HepG2 (cell line): ENCODE measurements around the gene HS3ST3A1. TPM values are rescaled to one million over a fixed set of nuclear protein-coding genes. Genes with fewer than 3 reads are reported as not detected.

Experiments
- ATAC-seq: fragments of 200-7000 bp; cut with Tn5 transposase; 3 replicates; pipeline ENCODE4 v1.9.1; 2020; ENCODE audit warnings: mild to moderate bottlenecking, moderate library complexity
- BruUV-seq: library from RNA; stranded (reverse); fragments of 400-500 nt; replicated peaks from 2 replicates; lab custom pipeline; 2021; lab: Mats Ljungman, UMichigan
- CTCF ChIA-PET: fragments of 300-600 bp; formaldehyde crosslinking; extraction: SDS; loops from one replicate; lab custom pipeline; 2021; ENCODE audit warnings: low total read pairs, inconsistent platforms, low intra/inter-chr PET ratio; lab: Yijun Ruan, JAX
- POLR2A ChIA-PET: fragments of 350-600 bp; sonication (Branson Sonifier 250); formaldehyde crosslinking; loops from one replicate; lab custom pipeline; 2020; ENCODE audit warnings: antibody characterized with exemption, inconsistent platforms; lab: Yijun Ruan, JAX
- DNase-seq: peaks from one replicate; pipeline ENCODE4 v3.0.0-alpha.2; 2015; ENCODE audit warnings: low spot score
- FAIRE-seq: peaks from 3 replicates; lab custom pipeline; 2011; peaks lifted over from hg19 to GRCh38; lab: Jason Lieb, UNC
- H2AFZ ChIP-seq: one replicate; pipeline ENCODE4 v1.6.1; 2011; ENCODE audit warnings: low read length, inconsistent platforms
- H3K27ac ChIP-seq: fragments of 300-600 bp; 3 replicates; pipeline ENCODE4 v1.8.0; 2011; ENCODE audit warnings: mixed run types, mild to moderate bottlenecking, mixed read lengths, low read length, inconsistent platforms; ENCODE audit not compliant: insufficient read depth; ENCODE audit errors: extremely low read length
- H3K27me3 ChIP-seq, 2 experiments: fragments of 200-600 bp in 1 of 2; 2 replicates in 1 of 2; 3 replicates in 1 of 2; pipeline versions ENCODE4 v1.6.0 to v1.8.0; 2011; ENCODE audit warnings: low read length in 2 of 2, mild to moderate bottlenecking in 2 of 2, moderate library complexity in 2 of 2, inconsistent platforms in 1 of 2; ENCODE audit not compliant: insufficient read depth in 2 of 2, control insufficient read depth in 1 of 2
- H3K36me3 ChIP-seq, 2 experiments: fragments of 200-600 bp in 1 of 2; replicated peaks in 1 of 2; 2 replicates in 1 of 2; 3 replicates in 1 of 2; pipeline versions ENCODE4 v1.5.1 to v1.8.0; 2011; ENCODE audit warnings: low read length in 2 of 2, inconsistent platforms in 1 of 2; ENCODE audit not compliant: insufficient read depth in 2 of 2, control insufficient read depth in 1 of 2
- H3K4me1 ChIP-seq: 2 replicates; pipeline ENCODE4 v1.5.1; 2012; ENCODE audit warnings: low read length, inconsistent platforms; ENCODE audit not compliant: insufficient read depth
- H3K4me2 ChIP-seq: 2 replicates; pipeline ENCODE4 v1.6.0; 2011; ENCODE audit warnings: low read depth, low read length, inconsistent platforms
- H3K4me3 ChIP-seq, 3 experiments: fragments of 200-600 bp in 1 of 3; sonication (generic), shearing (Covaris generic) in 1 of 3; replicated peaks in 1 of 3; 2 replicates each; pipeline ENCODE4 v1.5.1; 2011 to 2016; ENCODE audit warnings: low read length in 3 of 3, inconsistent platforms in 2 of 3, low read depth in 2 of 3, mild to moderate bottlenecking in 2 of 3, control low read depth in 1 of 3, mixed read lengths in 1 of 3; ENCODE audit not compliant: insufficient read depth in 1 of 3
- H3K79me2 ChIP-seq: one replicate; pipeline ENCODE4 v1.6.1; 2011; ENCODE audit warnings: low read length, inconsistent platforms; ENCODE audit not compliant: insufficient read depth
- H3K9ac ChIP-seq: 2 replicates; pipeline ENCODE4 v1.6.0; 2011; ENCODE audit warnings: mild to moderate bottlenecking, low read depth, low read length, inconsistent platforms; ENCODE audit not compliant: insufficient read depth
- H3K9me3 ChIP-seq: 2 replicates; pipeline ENCODE4 v1.5.1; 2012; ENCODE audit warnings: mild to moderate bottlenecking, low read length
- H4K20me1 ChIP-seq: 2 replicates; pipeline ENCODE4 v1.6.0; 2011; ENCODE audit warnings: inconsistent platforms, mild to moderate bottlenecking, low read length, moderate library complexity; ENCODE audit not compliant: insufficient read depth
- ATAD3A ChIP-seq: sonication (generic); formaldehyde crosslinking; IDR thresholded peaks from 2 replicates; pipeline ENCODE4 v1.4.0; 2020; ENCODE audit warnings: missing genetic modification reagents
- ETV6 ChIP-seq: sonication (generic); formaldehyde crosslinking; conservative IDR thresholded peaks from 2 replicates; pipeline ENCODE4 v1.4.0; 2020; ENCODE audit warnings: missing genetic modification reagents
- ISX ChIP-seq: sonication (generic); formaldehyde crosslinking; conservative IDR thresholded peaks from 2 replicates; pipeline ENCODE4 v1.5.0; 2020; ENCODE audit warnings: missing genetic modification reagents
- KDM2A ChIP-seq: sonication (generic); formaldehyde crosslinking; IDR thresholded peaks from 2 replicates; pipeline ENCODE4 v1.4.0; 2020; ENCODE audit warnings: low read depth, missing genetic modification reagents, borderline replicate concordance
- NFE2L2 ChIP-seq: fragments of 150-350 bp; IDR thresholded peaks from 2 replicates; pipeline ENCODE4 v1.6.1; 2014; ENCODE audit warnings: low read length
- NRL ChIP-seq: sonication (generic); formaldehyde crosslinking; IDR thresholded peaks from 2 replicates; pipeline ENCODE4 v1.5.0; 2020; ENCODE audit warnings: missing genetic modification reagents, mild to moderate bottlenecking, moderate library complexity, borderline replicate concordance
- SATB2 ChIP-seq: sonication (generic); formaldehyde crosslinking; IDR thresholded peaks from 2 replicates; pipeline ENCODE4 v1.5.0; 2020; ENCODE audit warnings: missing genetic modification reagents
- SOX13 ChIP-seq, 3 experiments: fragments of 450-650 bp in 1 of 3; sonication (generic) in 1 of 3; formaldehyde crosslinking in 1 of 3; IDR thresholded peaks in 2 of 3; conservative IDR thresholded peaks in 1 of 3; 2 replicates each; pipeline versions ENCODE4 v1.5.0 to v1.6.1; 2016 to 2020; ENCODE audit warnings: antibody characterized with exemption in 1 of 3, mild to moderate bottlenecking in 1 of 3, missing compliant biosample characterization in 1 of 3, missing genetic modification reagents in 1 of 3, moderate library complexity in 1 of 3
- TMF1 ChIP-seq: sonication (generic); formaldehyde crosslinking; IDR thresholded peaks from 2 replicates; pipeline ENCODE4 v1.8.1; 2022; ENCODE audit warnings: low read depth, missing genetic modification reagents
- YEATS2 ChIP-seq: sonication (generic); formaldehyde crosslinking; IDR thresholded peaks from 2 replicates; pipeline ENCODE4 v1.4.0; 2020; ENCODE audit warnings: missing genetic modification reagents, borderline replicate concordance
- ZNF354B ChIP-seq: sonication (generic); formaldehyde crosslinking; IDR thresholded peaks from 2 replicates; pipeline ENCODE4 v1.8.0; 2022; ENCODE audit warnings: mild to moderate bottlenecking, missing genetic modification reagents
- ZNF446 ChIP-seq: sonication (generic); formaldehyde crosslinking; IDR thresholded peaks from 2 replicates; pipeline ENCODE4 v1.5.0; 2020; ENCODE audit warnings: mild to moderate bottlenecking, missing genetic modification reagents
- ZNF660 ChIP-seq: sonication (generic); formaldehyde crosslinking; IDR thresholded peaks from 2 replicates; pipeline ENCODE4 v1.5.1; 2020; ENCODE audit warnings: mild to moderate bottlenecking, low read depth, missing genetic modification reagents, borderline replicate concordance
- WGBS: methylation state at CpG from one replicate; pipeline ENCODE4 v1.1.6; 2017; ENCODE audit warnings: low lambda C conversion rate; 5-methylcytosine and 5-hydroxymethylcytosine counted together
- in situ Hi-C: cut with HindIII; loops from 2 replicates; pipeline ENCODE4 v1.10.0; 2017; ENCODE audit warnings: low pct_unique_long_range_greater_than_20kb; ENCODE audit not compliant: extremely low pct_ligation_motif_present
- intact Hi-C: fragments of 100-400 bp; cut with micrococcal nuclease; formaldehyde crosslinking; loops from one replicate; pipeline ENCODE4 v1.10.0; 2022; ENCODE audit not compliant: unreplicated experiment
- polyA plus RNA-seq, 8 experiments: library from polyadenylated mRNA; depleted of rRNA in 3 of 8; stranded (reverse) in 7 of 8; unstranded in 1 of 8; fragments of >200 nt; fragmentation: Illumina TruSeq in 4 of 8; extraction: Trizol in 4 of 8; gene quantifications; 2 replicates each; pipeline versions ENCODE4 v1.2.1 to v1.2.3, GENCODE V29; 2011 to 2016; ENCODE audit warnings: low read depth in 4 of 8, missing spikeins in 1 of 8, mixed read lengths in 1 of 8; ENCODE audit not compliant: insufficient read depth in 1 of 8
- total RNA-seq, 5 experiments: library from RNA; depleted of rRNA; stranded (reverse); fragments of >200 nt; fragmentation: Illumina TruSeq; extraction: Trizol; gene quantifications; 2 replicates each; pipeline ENCODE4 v1.2.3, GENCODE V29; 2016; ENCODE audit warnings: low read depth in 1 of 5
- TF ChIP-seq, protein P1 (sequence below), 2 experiments: IDR thresholded peaks; 2 replicates each; pipeline ENCODE4 v1.6.1; 2011 to 2012; ENCODE audit warnings: low read length in 2 of 2, borderline replicate concordance in 1 of 2, low read depth in 1 of 2, mild to moderate bottlenecking in 1 of 2, moderate library complexity in 1 of 2
- TF ChIP-seq, protein P2 (sequence below): sonication (generic); formaldehyde crosslinking; IDR thresholded peaks from 2 replicates; pipeline ENCODE4 v1.8.0; 2022; ENCODE audit warnings: mild to moderate bottlenecking, missing genetic modification reagents; ENCODE audit not compliant: insufficient replicate concordance
- TF ChIP-seq, protein P3 (sequence below): sonication (generic); formaldehyde crosslinking; IDR thresholded peaks from 2 replicates; pipeline ENCODE4 v1.8.1; 2023; ENCODE audit warnings: missing genetic modification reagents, mild to moderate bottlenecking, borderline replicate concordance
- TF ChIP-seq, protein P4 (sequence below): sonication (generic); formaldehyde crosslinking; IDR thresholded peaks from 2 replicates; pipeline ENCODE4 v1.4.0; 2020; ENCODE audit warnings: low read depth, mild to moderate bottlenecking, missing genetic modification reagents

Gene HS3ST3A1
- total and polyA plus RNA-seq, 2 of the 13 experiments (the other 11 are each of a cell fraction or from before 2014, with no cell fraction given), result 1.3 to 3.5 TPM

DNA sequence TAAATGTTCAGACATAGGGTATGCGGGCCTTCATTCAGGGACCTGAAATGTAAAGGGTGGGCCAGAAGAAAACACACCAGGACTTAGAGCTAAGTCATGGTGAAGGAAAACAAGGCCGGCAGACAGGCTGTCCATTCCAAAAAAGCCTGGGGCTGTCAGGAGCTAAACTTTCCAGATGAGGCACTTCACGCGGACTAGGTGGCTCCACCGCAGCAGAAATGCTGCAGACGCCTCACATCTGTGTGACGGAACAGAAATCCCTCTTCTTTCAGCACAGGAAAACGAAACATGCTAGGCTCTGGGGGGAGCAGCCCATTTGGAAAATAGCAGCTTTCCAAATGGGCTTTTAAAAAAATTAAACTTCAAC, 88.7 kb downstream of the HS3ST3A1 start:
- Histone ChIP-seq H3K36me3 (no peaks in the 10 kb centered on the region), H3K27me3 (peaks cover 0 to 11% of the 10 kb centered on the region in 2 experiments; a peak in 1 of 5 replicates), H2AFZ (no peak overlapping the region), H3K4me1 (no peaks in the 10 kb centered on the region), H3K4me3 (no peak overlapping the region), H4K20me1 (no peaks in the 10 kb centered on the region), H3K27ac (no peak overlapping the region), H3K9me3 (no peaks in the 10 kb centered on the region), H3K79me2 (no peaks in the 10 kb centered on the region), H3K4me2 (no peak overlapping the region), H3K9ac (no peak overlapping the region)
- ChIA-PET POLR2A (no interaction called here), CTCF (no interaction called here)
- 71% methylated on average over 8 of the region's 8 CpGs for WGBS
- BruUV-seq, result no TSS peak
- ATAC-seq, result no peak
- DNase-seq, result no peak
- in situ Hi-C loops, result no loop called here
- intact Hi-C loops, result no loop called here
- no peak for FAIRE-seq
- no peak for TF ChIP-seq ETV6 (CRISPR knock-in tag)
- TF ChIP-seq, protein P1, sequence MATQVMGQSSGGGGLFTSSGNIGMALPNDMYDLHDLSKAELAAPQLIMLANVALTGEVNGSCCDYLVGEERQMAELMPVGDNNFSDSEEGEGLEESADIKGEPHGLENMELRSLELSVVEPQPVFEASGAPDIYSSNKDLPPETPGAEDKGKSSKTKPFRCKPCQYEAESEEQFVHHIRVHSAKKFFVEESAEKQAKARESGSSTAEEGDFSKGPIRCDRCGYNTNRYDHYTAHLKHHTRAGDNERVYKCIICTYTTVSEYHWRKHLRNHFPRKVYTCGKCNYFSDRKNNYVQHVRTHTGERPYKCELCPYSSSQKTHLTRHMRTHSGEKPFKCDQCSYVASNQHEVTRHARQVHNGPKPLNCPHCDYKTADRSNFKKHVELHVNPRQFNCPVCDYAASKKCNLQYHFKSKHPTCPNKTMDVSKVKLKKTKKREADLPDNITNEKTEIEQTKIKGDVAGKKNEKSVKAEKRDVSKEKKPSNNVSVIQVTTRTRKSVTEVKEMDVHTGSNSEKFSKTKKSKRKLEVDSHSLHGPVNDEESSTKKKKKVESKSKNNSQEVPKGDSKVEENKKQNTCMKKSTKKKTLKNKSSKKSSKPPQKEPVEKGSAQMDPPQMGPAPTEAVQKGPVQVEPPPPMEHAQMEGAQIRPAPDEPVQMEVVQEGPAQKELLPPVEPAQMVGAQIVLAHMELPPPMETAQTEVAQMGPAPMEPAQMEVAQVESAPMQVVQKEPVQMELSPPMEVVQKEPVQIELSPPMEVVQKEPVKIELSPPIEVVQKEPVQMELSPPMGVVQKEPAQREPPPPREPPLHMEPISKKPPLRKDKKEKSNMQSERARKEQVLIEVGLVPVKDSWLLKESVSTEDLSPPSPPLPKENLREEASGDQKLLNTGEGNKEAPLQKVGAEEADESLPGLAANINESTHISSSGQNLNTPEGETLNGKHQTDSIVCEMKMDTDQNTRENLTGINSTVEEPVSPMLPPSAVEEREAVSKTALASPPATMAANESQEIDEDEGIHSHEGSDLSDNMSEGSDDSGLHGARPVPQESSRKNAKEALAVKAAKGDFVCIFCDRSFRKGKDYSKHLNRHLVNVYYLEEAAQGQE (IDR thresholded peaks at IDR 0.05; ENCODE audit: borderline replicate concordance in 1 of 2, low read depth in 1 of 2, low read length in 2 of 2), result no peak
- TF ChIP-seq, protein P2, sequence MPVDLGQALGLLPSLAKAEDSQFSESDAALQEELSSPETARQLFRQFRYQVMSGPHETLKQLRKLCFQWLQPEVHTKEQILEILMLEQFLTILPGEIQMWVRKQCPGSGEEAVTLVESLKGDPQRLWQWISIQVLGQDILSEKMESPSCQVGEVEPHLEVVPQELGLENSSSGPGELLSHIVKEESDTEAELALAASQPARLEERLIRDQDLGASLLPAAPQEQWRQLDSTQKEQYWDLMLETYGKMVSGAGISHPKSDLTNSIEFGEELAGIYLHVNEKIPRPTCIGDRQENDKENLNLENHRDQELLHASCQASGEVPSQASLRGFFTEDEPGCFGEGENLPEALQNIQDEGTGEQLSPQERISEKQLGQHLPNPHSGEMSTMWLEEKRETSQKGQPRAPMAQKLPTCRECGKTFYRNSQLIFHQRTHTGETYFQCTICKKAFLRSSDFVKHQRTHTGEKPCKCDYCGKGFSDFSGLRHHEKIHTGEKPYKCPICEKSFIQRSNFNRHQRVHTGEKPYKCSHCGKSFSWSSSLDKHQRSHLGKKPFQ, result no peak
- no peak for TF ChIP-seq NRL (CRISPR knock-in tag)
- TF ChIP-seq, protein P3, sequence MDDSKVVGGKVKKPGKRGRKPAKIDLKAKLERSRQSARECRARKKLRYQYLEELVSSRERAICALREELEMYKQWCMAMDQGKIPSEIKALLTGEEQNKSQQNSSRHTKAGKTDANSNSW (CRISPR knock-in tag), result no peak
- no peak for TF ChIP-seq ISX
- no peak for TF ChIP-seq TMF1 (CRISPR knock-in tag)
- no peak for TF ChIP-seq SOX13 (IDR thresholded peaks at IDR 0.05)
- no peak for TF ChIP-seq SOX13 (CRISPR knock-in tag; conservative IDR thresholded peaks at IDR 0.05 in 1 of 2, IDR thresholded peaks at IDR 0.05 in 1 of 2)
- no peak for TF ChIP-seq NFE2L2
- TF ChIP-seq ATAD3A (CRISPR knock-in tag), result no peak
- TF ChIP-seq, protein P4, sequence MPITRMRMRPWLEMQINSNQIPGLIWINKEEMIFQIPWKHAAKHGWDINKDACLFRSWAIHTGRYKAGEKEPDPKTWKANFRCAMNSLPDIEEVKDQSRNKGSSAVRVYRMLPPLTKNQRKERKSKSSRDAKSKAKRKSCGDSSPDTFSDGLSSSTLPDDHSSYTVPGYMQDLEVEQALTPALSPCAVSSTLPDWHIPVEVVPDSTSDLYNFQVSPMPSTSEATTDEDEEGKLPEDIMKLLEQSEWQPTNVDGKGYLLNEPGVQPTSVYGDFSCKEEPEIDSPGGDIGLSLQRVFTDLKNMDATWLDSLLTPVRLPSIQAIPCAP (CRISPR knock-in tag), result no peak
- no peak for TF ChIP-seq ZNF354B (CRISPR knock-in tag)
- no peak for TF ChIP-seq YEATS2 (CRISPR knock-in tag)
- TF ChIP-seq ZNF660, result no peak
- TF ChIP-seq SATB2, result no peak
- TF ChIP-seq ZNF446 (CRISPR knock-in tag), result no peak
- TF ChIP-seq KDM2A, result no peak
